H1 (cell line): ENCODE measurements around the gene ANAPC16. TPM values are rescaled to one million over a fixed set of nuclear protein-coding genes. Genes with fewer than 3 reads are reported as not detected.
A peak's percentile ranks its signal among the peaks of the same experiment; 100 is the strongest.

ENCODE experiments used
- CTCF ChIA-PET: fragments of 300-600 bp; sonication (Branson Sonifier 250); formaldehyde crosslinking; loops from one replicate; lab custom pipeline; 2021; ENCODE audit not compliant: partially characterized antibody; lab: Charles Lee
- POLR2A ChIA-PET: fragments of 300-600 bp; sonication (Branson Sonifier 250); formaldehyde crosslinking; loops from one replicate; lab custom pipeline; 2021; ENCODE audit warnings: inconsistent platforms; ENCODE audit not compliant: partially characterized antibody; lab: Charles Lee
- DNase-seq, 2 experiments: peaks; one replicate each; pipeline versions ENCODE4 v3.0.0 to v3.0.0-alpha.2; 2010 to 2022; ENCODE audit warnings: low spot score in 2 of 2, low read depth in 1 of 2, mixed read lengths in 1 of 2
- FAIRE-seq: peaks from 2 replicates; lab custom pipeline; 2011; peaks lifted over from hg19 to GRCh38; lab: Jason Lieb, UNC
- H2AFZ ChIP-seq: 2 replicates; pipeline ENCODE4 v1.8.1; 2012; ENCODE audit warnings: low read length, inconsistent platforms
- H2AK5ac ChIP-seq: 2 replicates; pipeline ENCODE4 v1.6.1; 2013; ENCODE audit warnings: low read depth, low read length
- H2BK120ac ChIP-seq: replicated peaks from 2 replicates; pipeline ENCODE3; 2013; ENCODE audit warnings: low read depth, low read length, inconsistent platforms
- H2BK12ac ChIP-seq: 2 replicates; pipeline ENCODE4 v1.6.1; 2013; ENCODE audit warnings: low read depth, low read length
- H2BK15ac ChIP-seq: 2 replicates; pipeline ENCODE4 v1.6.1; 2013; ENCODE audit warnings: low read length
- H2BK20ac ChIP-seq: 2 replicates; pipeline ENCODE4 v1.6.1; 2013; ENCODE audit warnings: low read length
- H2BK5ac ChIP-seq: 2 replicates; pipeline ENCODE4 v1.6.1; 2013; ENCODE audit warnings: low read depth, low read length
- H3K14ac ChIP-seq: 2 replicates; pipeline ENCODE4 v1.6.1; 2013; ENCODE audit warnings: inconsistent platforms; ENCODE audit not compliant: insufficient read length
- H3K18ac ChIP-seq: 2 replicates; pipeline ENCODE4 v1.6.1; 2013; ENCODE audit warnings: low read length; ENCODE audit errors: extremely low read depth
- H3K23ac ChIP-seq: 2 replicates; pipeline ENCODE4 v1.6.1; 2013; ENCODE audit warnings: inconsistent platforms; ENCODE audit not compliant: insufficient read length
- H3K23me2 ChIP-seq: 2 replicates; pipeline ENCODE4 v1.6.1; 2013; ENCODE audit warnings: low read depth, low read length
- H3K27ac ChIP-seq: 2 replicates; pipeline ENCODE4 v1.6.1; 2011; ENCODE audit warnings: low read depth, low read length, inconsistent platforms
- H3K27me3 ChIP-seq, 4 experiments: replicated peaks in 1 of 4; 1 replicate in 1 of 4; 2 replicates in 3 of 4; pipeline versions ENCODE4 v1.6.1 to v1.8.1; 2011 to 2013; ENCODE audit warnings: low read length in 3 of 4, mild to moderate bottlenecking in 3 of 4, inconsistent platforms in 2 of 4, mixed read lengths in 2 of 4, moderate library complexity in 1 of 4; ENCODE audit not compliant: control insufficient read depth in 3 of 4, insufficient read depth in 3 of 4; ENCODE audit errors: extremely low read depth in 1 of 4
- H3K36me3 ChIP-seq, 4 experiments: 2 replicates each; pipeline versions ENCODE4 v1.6.1 to v1.8.1; 2011 to 2013; ENCODE audit warnings: mild to moderate bottlenecking in 4 of 4, low read length in 3 of 4, moderate library complexity in 2 of 4, control low read depth in 1 of 4, inconsistent platforms in 1 of 4; ENCODE audit not compliant: insufficient read depth in 4 of 4, control insufficient read depth in 2 of 4
- H3K4ac ChIP-seq: replicated peaks from 2 replicates; pipeline ENCODE3; 2013; ENCODE audit warnings: low read length, low read depth, mixed read lengths, inconsistent platforms; ENCODE audit not compliant: insufficient read length
- H3K4me1 ChIP-seq, 4 experiments: replicated peaks in 1 of 4; 1 replicate in 1 of 4; 2 replicates in 3 of 4; pipeline versions ENCODE4 v1.6.1 to v1.8.1; 2011 to 2013; ENCODE audit warnings: low read length in 3 of 4, inconsistent platforms in 2 of 4, mixed read lengths in 1 of 4; ENCODE audit not compliant: insufficient read depth in 4 of 4, control insufficient read depth in 3 of 4
- H3K4me2 ChIP-seq, 2 experiments: 2 replicates each; pipeline versions ENCODE4 v1.6.1 to v1.8.1; 2011 to 2013; ENCODE audit warnings: low read depth in 2 of 2, low read length in 2 of 2, control low read depth in 1 of 2, inconsistent platforms in 1 of 2, mild to moderate bottlenecking in 1 of 2; ENCODE audit not compliant: insufficient read depth in 1 of 2
- H3K4me3 ChIP-seq, 4 experiments: fragments of 200-600, 300-600 bp in 1 of 4; sonication (generic), shearing (Covaris generic), sonication (Bioruptor Twin) in 1 of 4; 2 replicates each; pipeline versions ENCODE4 v1.5.1 to v1.8.1; 2011 to 2016; ENCODE audit warnings: low read length in 4 of 4, low read depth in 3 of 4, control low read depth in 2 of 4, inconsistent platforms in 2 of 4, mild to moderate bottlenecking in 2 of 4, mixed read lengths in 1 of 4, moderate library complexity in 1 of 4; ENCODE audit not compliant: insufficient read depth in 2 of 4; ENCODE audit errors: extremely low read depth in 1 of 4
- H3K56ac ChIP-seq: replicated peaks from 2 replicates; pipeline ENCODE3; 2013; ENCODE audit warnings: low read depth, mild to moderate bottlenecking, mixed read lengths, low read length, inconsistent platforms; ENCODE audit not compliant: insufficient read length
- H3K79me1 ChIP-seq: 2 replicates; pipeline ENCODE4 v1.6.1; 2013; ENCODE audit warnings: low read depth, low read length, control low read depth
- H3K79me2 ChIP-seq, 2 experiments: 2 replicates each; pipeline versions ENCODE4 v1.6.1 to v1.8.1; 2012 to 2013; ENCODE audit warnings: low read length in 2 of 2, mild to moderate bottlenecking in 2 of 2, inconsistent platforms in 1 of 2; ENCODE audit not compliant: insufficient read depth in 2 of 2, control insufficient read depth in 1 of 2
- H3K9ac ChIP-seq, 4 experiments: replicated peaks in 1 of 4; 1 replicate in 1 of 4; 2 replicates in 3 of 4; pipeline versions ENCODE4 v1.6.1 to v1.8.1; 2011 to 2013; ENCODE audit warnings: low read depth in 3 of 4, low read length in 3 of 4, control low read depth in 2 of 4, mild to moderate bottlenecking in 2 of 4, moderate library complexity in 2 of 4, inconsistent platforms in 1 of 4; ENCODE audit errors: extremely low read depth in 1 of 4
- H3K9me3 ChIP-seq, 2 experiments: 2 replicates each; pipeline versions ENCODE4 v1.6.1 to v1.8.1; 2012 to 2013; ENCODE audit warnings: mild to moderate bottlenecking in 2 of 2, moderate library complexity in 2 of 2, control low read depth in 1 of 2, inconsistent platforms in 1 of 2, low read depth in 1 of 2, low read length in 1 of 2, mixed read lengths in 1 of 2; ENCODE audit not compliant: insufficient read depth in 2 of 2
- H4K20me1 ChIP-seq, 2 experiments: replicated peaks in 1 of 2; 2 replicates each; pipeline versions ENCODE3 to v1.8.1; 2011 to 2013; ENCODE audit warnings: inconsistent platforms in 2 of 2, low read length in 2 of 2, mild to moderate bottlenecking in 1 of 2; ENCODE audit not compliant: insufficient read depth in 2 of 2, control insufficient read depth in 1 of 2
- H4K5ac ChIP-seq: 2 replicates; pipeline ENCODE4 v1.6.1; 2013; ENCODE audit warnings: low read length, low read depth, mixed read lengths, inconsistent platforms; ENCODE audit not compliant: insufficient read length
- H4K8ac ChIP-seq: 2 replicates; pipeline ENCODE4 v1.8.0; 2013; ENCODE audit warnings: mild to moderate bottlenecking, moderate library complexity, low read length, inconsistent platforms; ENCODE audit not compliant: insufficient read depth; ENCODE audit errors: extremely low read depth
- H4K91ac ChIP-seq: replicated peaks from 2 replicates; pipeline ENCODE3; 2013; ENCODE audit warnings: low read length, mixed read lengths, inconsistent platforms; ENCODE audit not compliant: insufficient read length
- ASH2L ChIP-seq: fragments of 200-600, 300-600 bp; sonication (generic); IDR thresholded peaks from one replicate; pipeline ENCODE4 v1.7.1; 2017; ENCODE audit warnings: low read length
- CBX5 ChIP-seq: fragments of 300-800, 300-1000 bp; sonication (generic); IDR thresholded peaks from 2 replicates; pipeline ENCODE4 v1.7.1; 2016; ENCODE audit warnings: antibody characterized with exemption, low read length, low read depth
- EGR1 ChIP-seq: IDR thresholded peaks from 2 replicates; pipeline ENCODE4 v1.6.1; 2011; ENCODE audit warnings: low read depth, low read length, borderline replicate concordance
- EP300 ChIP-seq, 2 experiments: IDR thresholded peaks; 1 replicate in 1 of 2; 2 replicates in 1 of 2; pipeline ENCODE4 v1.6.1; 2011 to 2012; ENCODE audit warnings: low read depth in 2 of 2, low read length in 2 of 2, mild to moderate bottlenecking in 2 of 2, borderline replicate concordance in 1 of 2, inconsistent platforms in 1 of 2, moderate library complexity in 1 of 2
- EZH2 ChIP-seq: fragments of 200-600 bp; sonication (generic); IDR thresholded peaks from 2 replicates; pipeline ENCODE4 v1.7.1; 2012; ENCODE audit warnings: low read depth, mild to moderate bottlenecking, moderate library complexity, low read length, inconsistent platforms; ENCODE audit not compliant: severe bottlenecking
- KDM4A ChIP-seq: IDR thresholded peaks from one replicate; pipeline ENCODE4 v1.7.1; 2012; ENCODE audit warnings: low read depth, mild to moderate bottlenecking, moderate library complexity, low read length, inconsistent platforms; ENCODE audit not compliant: severe bottlenecking
- RAD21 ChIP-seq, 2 experiments: IDR thresholded peaks in 1 of 2; conservative IDR thresholded peaks in 1 of 2; 2 replicates each; pipeline ENCODE4 v1.6.1; 2011; ENCODE audit warnings: low read depth in 2 of 2, low read length in 2 of 2, improper control_type of control experiment in 1 of 2, inconsistent platforms in 1 of 2, mild to moderate bottlenecking in 1 of 2, moderate library complexity in 1 of 2
- SP4 ChIP-seq: IDR thresholded peaks from 2 replicates; pipeline ENCODE4 v1.6.1; 2012; ENCODE audit warnings: low read length, inconsistent platforms
- YY1 ChIP-seq: IDR thresholded peaks from 2 replicates; pipeline ENCODE4 v1.6.1; 2011; ENCODE audit warnings: low read depth, mild to moderate bottlenecking, low read length
- ZNF274 ChIP-seq: IDR thresholded peaks from 2 replicates; pipeline ENCODE4 v1.7.0; 2012; ENCODE audit warnings: low read length, borderline replicate concordance; ENCODE audit errors: extremely low read depth
- WGBS, 2 experiments: shearing (Covaris generic) in 1 of 2; methylation state at CpG; one replicate each; pipeline versions ENCODE4 v1.1.6 to v1.1.7; 2013 to 2015; ENCODE audit warnings: low lambda C conversion rate in 2 of 2, mixed read lengths in 2 of 2, inconsistent platforms in 1 of 2, low coverage in 1 of 2, missing lambda C conversion rate in 1 of 2; ENCODE audit not compliant: insufficient replicate concordance in 2 of 2, insufficient coverage in 1 of 2, insufficient read length in 1 of 2; ENCODE audit errors: extremely low coverage in 1 of 2, missing lambda C conversion rate in 1 of 2; 5-methylcytosine and 5-hydroxymethylcytosine counted together
- polyA plus RNA-seq, 7 experiments: library from polyadenylated mRNA; depleted of rRNA in 3 of 7; stranded (reverse) in 5 of 7; unstranded in 2 of 7; fragments of >200 nt in 5 of 7; fragments of 200-250 nt in 2 of 7; gene quantifications; 1 replicate in 5 of 7; 2 replicates in 1 of 7; 4 replicates in 1 of 7; pipeline versions ENCODE4 v1.2.1 to v1.2.3, GENCODE V29; 2011 to 2013; ENCODE audit warnings: missing spikeins in 2 of 7, mixed read lengths in 2 of 7
- total RNA-seq: library from RNA; stranded (reverse); fragmentation: NEBNext Ultra II Directional; extraction: Animal tissue kit (Norgen Biotek cat#: 25700); gene quantifications from 2 replicates; pipeline ENCODE4 v1.2.1, GENCODE V29; 2021
- TF ChIP-seq, protein P1 (sequence below): IDR thresholded peaks from 2 replicates; pipeline ENCODE4 v1.6.1; 2012; ENCODE audit warnings: inconsistent platforms

Gene ANAPC16
- total and polyA plus RNA-seq, 2 of the 8 experiments (the other 6 are each of a cell fraction or from before 2014, with no cell fraction given): 53.1 to 57.4 TPM

DNA sequence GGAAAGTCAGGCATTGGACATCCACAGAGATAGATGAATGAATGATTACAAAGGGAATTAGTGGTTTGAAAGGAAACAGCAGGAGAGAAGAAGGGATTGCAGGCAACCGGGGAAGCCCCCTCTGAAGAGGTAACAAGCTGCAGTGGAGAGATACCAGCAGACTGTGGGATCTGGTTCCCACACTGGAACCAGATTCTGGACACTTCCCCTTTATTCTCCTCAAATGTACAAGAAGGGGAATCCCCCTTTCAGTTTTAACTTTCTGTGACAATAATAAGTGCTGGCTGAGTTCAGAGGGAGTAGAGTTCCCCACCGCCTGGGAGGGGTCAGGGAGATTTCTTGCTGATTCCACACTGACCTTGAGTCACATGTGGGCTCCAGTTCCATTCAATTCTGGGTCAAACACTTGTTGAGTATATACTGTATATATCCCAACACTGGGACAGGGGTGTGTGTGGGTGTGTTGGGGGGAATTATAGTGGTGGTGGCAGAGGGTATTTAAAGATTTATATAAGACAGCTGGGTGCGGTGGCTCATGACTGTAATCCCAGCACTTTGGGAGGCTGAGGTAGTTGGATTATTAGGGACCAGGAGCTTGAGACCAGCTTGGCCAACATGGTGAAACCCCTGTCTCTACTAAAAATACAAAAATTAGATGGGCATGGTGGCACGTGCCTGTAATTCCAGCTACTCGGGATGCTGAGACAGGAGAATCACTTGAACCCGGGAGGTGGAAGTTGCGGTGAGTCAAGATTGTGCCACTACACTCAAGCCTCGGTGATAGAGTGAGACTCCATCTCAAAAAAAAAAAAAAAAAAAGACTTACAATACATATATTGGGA is 41.5 kb downstream of the ANAPC16 start:
- H3K56ac ChIP-seq: no peak overlapping the region
- no peak overlapping the region for H4K5ac ChIP-seq
- H3K9ac ChIP-seq: no peak overlapping the region
- WGBS, 2 experiments: 84% methylated on average over 8 of the region's 8 CpGs; no CpG with 5 or more reads in 1 of the 2 experiments
- CTCF ChIA-PET: interaction anchor here (0.8 to 4.4 kb wide), 7 partner anchors 16 to 80 kb away, joined by 3 to 25 read pairs (median 5); partner anchors contain the start of gene DDIT4
- no peak overlapping the region for H3K4ac ChIP-seq
- no peak overlapping the region for H2BK120ac ChIP-seq
- H2AFZ ChIP-seq: no peak overlapping the region
- H4K8ac ChIP-seq: no peak overlapping the region
- POLR2A ChIA-PET: interaction anchor here (1.3 to 24.2 kb wide), 5 partner anchors 9 to 73 kb away, joined by 4 to 673 read pairs (median 16); partner anchors contain the start of gene DDIT4
- no peaks in the 10 kb centered on the region for H3K9me3 ChIP-seq
- H2BK15ac ChIP-seq: no peak overlapping the region
- H4K20me1 ChIP-seq: no peaks in the 10 kb centered on the region
- no peak overlapping the region for H3K4me3 ChIP-seq
- no peak overlapping the region for H3K14ac ChIP-seq
- H3K36me3 ChIP-seq: no peaks in the 10 kb centered on the region
- DNase-seq: no peak
- no peak overlapping the region for H2AK5ac ChIP-seq
- no peak overlapping the region for H4K91ac ChIP-seq
- no peaks in the 10 kb centered on the region for H3K79me2 ChIP-seq
- peak overlapping the region; percentile 72; the same call in 1 of the 2 replicates for H2BK20ac ChIP-seq
- no peak for FAIRE-seq
- H3K79me1 ChIP-seq: no peaks in the 10 kb centered on the region
- no peak overlapping the region for H3K18ac ChIP-seq
- no peak overlapping the region for H2BK5ac ChIP-seq
- H3K4me2 ChIP-seq: no peak overlapping the region
- no peaks in the 10 kb centered on the region for H3K27me3 ChIP-seq
- H3K23me2 ChIP-seq: peaks cover 4% of the 10 kb centered on the region; the same call in 1 of the 2 replicates
- no peak overlapping the region for H3K27ac ChIP-seq
- H2BK12ac ChIP-seq: peak overlapping the region; percentile 75
- no peak overlapping the region for H3K23ac ChIP-seq
- H3K4me1 ChIP-seq: peaks cover 12 to 29% (median 26%) of the 10 kb centered on the region in 4 experiments
- TF ChIP-seq, protein P1, sequence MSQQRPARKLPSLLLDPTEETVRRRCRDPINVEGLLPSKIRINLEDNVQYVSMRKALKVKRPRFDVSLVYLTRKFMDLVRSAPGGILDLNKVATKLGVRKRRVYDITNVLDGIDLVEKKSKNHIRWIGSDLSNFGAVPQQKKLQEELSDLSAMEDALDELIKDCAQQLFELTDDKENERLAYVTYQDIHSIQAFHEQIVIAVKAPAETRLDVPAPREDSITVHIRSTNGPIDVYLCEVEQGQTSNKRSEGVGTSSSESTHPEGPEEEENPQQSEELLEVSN: no peak
- no peak for TF ChIP-seq EZH2
- TF ChIP-seq EGR1: no peak
- TF ChIP-seq CBX5: no peak
- TF ChIP-seq YY1: no peak
- no peak for TF ChIP-seq EP300 (IDR thresholded peaks at IDR 0.05; ENCODE audit: borderline replicate concordance in 1 of 2, low read depth in 2 of 2, low read length in 2 of 2)
- no peak for TF ChIP-seq SP4
- no peak for TF ChIP-seq RAD21 (IDR thresholded peaks at IDR 0.05 in 1 of 2, conservative IDR thresholded peaks at IDR 0.05 in 1 of 2; ENCODE audit: low read depth in 2 of 2, low read length in 2 of 2)
- no peak for TF ChIP-seq KDM4A
- no peak for TF ChIP-seq ASH2L
- TF ChIP-seq ZNF274: no peak
